Measurements from ENCODE around the gene FBXO8. TPM values are rescaled to one million over a fixed set of nuclear protein-coding genes. Genes with fewer than 3 reads are reported as not detected.

FBXO8 gene
- total RNA-seq, 1 donor from 2014 or later: 32.1 TPM

DNA sequence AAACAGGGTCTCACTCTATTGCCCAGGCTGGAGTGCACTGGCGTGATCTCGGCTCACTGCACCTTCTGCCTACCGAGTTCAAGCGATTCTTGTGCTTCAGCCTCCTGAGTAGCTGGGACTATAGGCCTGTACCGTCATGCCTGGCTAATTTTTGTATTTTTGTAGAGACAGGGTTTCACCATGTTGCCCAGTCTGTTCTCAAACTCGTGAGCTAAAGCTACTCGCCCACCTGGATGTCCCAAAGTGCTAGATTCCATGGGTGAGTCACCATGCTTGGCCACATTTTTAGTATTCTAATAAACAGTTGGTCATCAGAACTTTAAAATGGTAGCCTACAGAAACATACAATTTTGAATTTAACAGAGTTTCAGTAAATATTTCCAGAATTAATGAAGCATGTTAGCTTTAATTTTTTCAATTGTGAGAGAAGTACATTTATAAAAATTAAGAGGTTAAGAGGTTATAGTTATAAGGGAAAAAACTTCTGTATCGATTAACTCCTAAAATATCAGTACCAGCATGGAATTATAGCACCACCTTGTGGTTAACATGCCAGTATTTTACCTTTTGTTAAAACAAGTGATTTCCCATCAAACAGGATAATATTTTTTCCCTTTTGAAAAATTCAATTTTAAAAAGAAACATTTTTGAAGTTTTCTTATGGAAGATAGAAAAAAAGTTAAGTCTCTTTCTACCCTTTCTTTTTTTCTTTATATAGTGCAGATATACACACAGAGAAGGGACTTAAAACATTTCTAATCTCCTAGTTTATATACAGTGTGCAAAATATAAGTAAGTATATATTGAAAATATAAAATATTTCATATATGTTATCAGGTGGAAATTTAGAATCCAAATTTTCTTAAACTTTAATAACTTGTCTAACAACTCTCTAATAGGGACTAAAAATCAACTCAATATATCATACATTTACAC lies 35.6 kb upstream of the FBXO8 start:
- no peaks in the 10 kb centered on the region for H3K27me3 ChIP-seq (ENCODE audit: control insufficient read depth, insufficient read depth, low read length)
- no peaks in the 10 kb centered on the region for H3K36me3 ChIP-seq (ENCODE audit: control insufficient read depth, insufficient read depth, low read length)
- peak; percentile 44 for DNase-seq (ENCODE audit: low read depth)
- TF ChIP-seq, protein P1, sequence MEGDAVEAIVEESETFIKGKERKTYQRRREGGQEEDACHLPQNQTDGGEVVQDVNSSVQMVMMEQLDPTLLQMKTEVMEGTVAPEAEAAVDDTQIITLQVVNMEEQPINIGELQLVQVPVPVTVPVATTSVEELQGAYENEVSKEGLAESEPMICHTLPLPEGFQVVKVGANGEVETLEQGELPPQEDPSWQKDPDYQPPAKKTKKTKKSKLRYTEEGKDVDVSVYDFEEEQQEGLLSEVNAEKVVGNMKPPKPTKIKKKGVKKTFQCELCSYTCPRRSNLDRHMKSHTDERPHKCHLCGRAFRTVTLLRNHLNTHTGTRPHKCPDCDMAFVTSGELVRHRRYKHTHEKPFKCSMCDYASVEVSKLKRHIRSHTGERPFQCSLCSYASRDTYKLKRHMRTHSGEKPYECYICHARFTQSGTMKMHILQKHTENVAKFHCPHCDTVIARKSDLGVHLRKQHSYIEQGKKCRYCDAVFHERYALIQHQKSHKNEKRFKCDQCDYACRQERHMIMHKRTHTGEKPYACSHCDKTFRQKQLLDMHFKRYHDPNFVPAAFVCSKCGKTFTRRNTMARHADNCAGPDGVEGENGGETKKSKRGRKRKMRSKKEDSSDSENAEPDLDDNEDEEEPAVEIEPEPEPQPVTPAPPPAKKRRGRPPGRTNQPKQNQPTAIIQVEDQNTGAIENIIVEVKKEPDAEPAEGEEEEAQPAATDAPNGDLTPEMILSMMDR (IDR thresholded peaks at IDR 0.05; ENCODE audit: insufficient read depth, low read length, severe bottlenecking): peak; percentile 34
- H3K4me3 ChIP-seq (ENCODE audit: low read depth, low read length): no peak overlapping the region
- FAIRE-seq: no peak

DNA sequence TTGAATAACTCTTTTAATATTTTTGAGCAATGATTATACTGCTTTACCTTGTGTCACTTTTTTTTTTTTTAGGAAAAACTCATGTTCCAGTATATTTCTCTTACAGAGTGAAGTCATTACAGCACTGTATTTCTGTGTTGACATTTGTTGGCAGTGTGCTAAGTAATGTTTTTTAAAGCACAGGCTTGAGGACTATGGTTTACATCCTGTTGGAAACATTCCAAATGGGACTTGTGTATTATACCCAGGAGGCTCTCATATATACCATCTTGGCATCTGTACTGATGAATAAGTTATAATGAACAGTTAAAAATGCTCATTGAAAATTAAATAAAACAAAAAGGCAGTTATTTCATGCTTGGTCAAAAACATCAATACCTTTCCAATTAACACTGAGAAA lies 34.1 kb upstream of the FBXO8 start:
- Histone ChIP-seq H3K4me3 (ENCODE audit: low read depth, low read length) (no peak overlapping the region), H3K36me3 (ENCODE audit: control insufficient read depth, insufficient read depth, low read length) (no peaks in the 10 kb centered on the region), H3K27me3 (ENCODE audit: control insufficient read depth, insufficient read depth, low read length) (no peaks in the 10 kb centered on the region)
- TF ChIP-seq, protein P1 (IDR thresholded peaks at IDR 0.05; ENCODE audit: insufficient read depth, low read length, severe bottlenecking): no peak
- DNase-seq (ENCODE audit: low read depth) (peak; percentile 43), FAIRE-seq (no peak)

DNA sequence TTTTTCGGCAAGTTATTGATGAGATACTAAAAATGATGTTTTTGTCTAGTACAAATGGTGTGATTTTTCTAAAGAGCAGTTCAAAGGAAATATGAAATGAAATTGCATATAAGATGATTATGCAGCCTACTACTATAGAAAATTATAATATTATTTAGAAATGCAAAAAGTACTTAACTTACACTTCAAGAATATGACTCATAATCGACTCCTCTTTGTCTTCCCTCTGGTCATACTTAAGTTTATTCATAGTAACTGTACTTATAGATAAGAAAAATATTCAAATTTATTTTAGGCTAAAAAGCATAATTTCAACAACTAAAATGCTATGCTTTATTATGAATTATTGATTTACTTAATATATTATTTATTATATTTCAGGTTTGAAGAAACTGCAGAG lies 33.5 kb upstream of the FBXO8 start:
- H3K36me3 ChIP-seq (ENCODE audit: control insufficient read depth, insufficient read depth, low read length): no peaks in the 10 kb centered on the region
- no peak for FAIRE-seq
- DNase-seq (ENCODE audit: low read depth): peak; percentile 61
- TF ChIP-seq, protein P1 (IDR thresholded peaks at IDR 0.05; ENCODE audit: insufficient read depth, low read length, severe bottlenecking): no peak
- H3K27me3 ChIP-seq (ENCODE audit: control insufficient read depth, insufficient read depth, low read length): no peaks in the 10 kb centered on the region
- no peak overlapping the region for H3K4me3 ChIP-seq (ENCODE audit: low read depth, low read length)

DNA sequence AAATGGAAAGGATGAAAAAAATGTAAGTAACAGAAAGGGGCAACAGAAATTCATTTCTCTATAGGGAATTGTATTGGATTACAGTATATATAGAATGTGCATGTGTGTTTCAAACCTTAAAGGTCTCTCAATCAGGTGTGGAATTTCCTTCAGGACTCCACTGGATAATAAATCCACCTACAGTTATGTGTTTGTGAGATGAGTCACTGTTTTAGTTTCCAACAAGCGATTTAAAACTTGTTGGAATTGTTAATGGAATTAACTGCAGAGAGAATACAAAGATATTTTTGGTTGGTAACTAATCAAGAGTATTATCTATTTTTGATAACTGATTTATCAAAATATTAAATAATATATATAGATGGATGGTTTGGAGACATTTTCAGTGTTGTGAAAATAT lies 33.1 kb upstream of the FBXO8 start:
- no peaks in the 10 kb centered on the region for H3K36me3 ChIP-seq (ENCODE audit: control insufficient read depth, insufficient read depth, low read length)
- no peaks in the 10 kb centered on the region for H3K27me3 ChIP-seq (ENCODE audit: control insufficient read depth, insufficient read depth, low read length)
- DNase-seq (ENCODE audit: low read depth) (peak; percentile 61), FAIRE-seq (no peak)
- TF ChIP-seq, protein P1 (IDR thresholded peaks at IDR 0.05; ENCODE audit: insufficient read depth, low read length, severe bottlenecking): no peak
- H3K4me3 ChIP-seq (ENCODE audit: low read depth, low read length): no peak overlapping the region

DNA sequence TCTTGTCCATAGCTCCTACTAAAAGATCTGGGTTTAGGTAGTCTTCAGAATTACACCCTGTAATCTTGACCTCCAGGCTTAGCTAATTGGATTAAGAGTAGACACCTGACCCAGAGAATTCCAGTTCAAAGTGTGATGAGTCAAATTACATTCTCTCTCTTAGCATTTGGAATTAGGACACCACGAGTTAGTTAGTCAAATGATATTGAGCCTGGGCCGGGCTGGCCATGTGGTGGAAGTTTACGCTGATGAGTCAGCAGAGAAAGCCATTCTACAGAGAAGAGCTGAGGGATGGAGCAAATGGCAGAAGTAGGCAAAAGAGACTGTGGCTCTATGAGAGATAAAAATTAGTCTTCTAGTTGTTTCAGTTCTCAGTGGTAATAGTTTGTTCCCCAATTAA lies 31.3 kb upstream of the FBXO8 start:
- H3K4me3 ChIP-seq (ENCODE audit: low read depth, low read length): no peak overlapping the region
- TF ChIP-seq, protein P1 (IDR thresholded peaks at IDR 0.05; ENCODE audit: insufficient read depth, low read length, severe bottlenecking): no peak
- no peaks in the 10 kb centered on the region for H3K36me3 ChIP-seq (ENCODE audit: control insufficient read depth, insufficient read depth, low read length)
- no peak for FAIRE-seq
- no peaks in the 10 kb centered on the region for H3K27me3 ChIP-seq (ENCODE audit: control insufficient read depth, insufficient read depth, low read length)
- DNase-seq (ENCODE audit: low read depth): peak; percentile 80

Measured in bronchial epithelial cell (primary cell).